BE2C (cell line): ENCODE data around the gene RFX1.

Experiments
- DNase-seq: peaks from one replicate; pipeline ENCODE4 v3.0.0-alpha.2; 2020
- H3K27me3 ChIP-seq: fragments of 250-450 bp; sonication (Bioruptor Pico); 2 replicates; pipeline ENCODE4 v1.5.1; 2020; ENCODE audit warnings: mild to moderate bottlenecking
- H3K36me3 ChIP-seq: fragments of 250-450 bp; sonication (Bioruptor Pico); 2 replicates; pipeline ENCODE4 v1.5.1; 2020; ENCODE audit warnings: mild to moderate bottlenecking
- H3K4me1 ChIP-seq: fragments of 250-450 bp; sonication (Bioruptor Pico); 2 replicates; pipeline ENCODE4 v1.5.1; 2020
- H3K4me3 ChIP-seq: 2 replicates; pipeline ENCODE4 v1.5.1; 2011; ENCODE audit warnings: low read depth, low read length
- H3K9me3 ChIP-seq: fragments of 250-450 bp; sonication (Bioruptor Pico); 2 replicates; pipeline ENCODE4 v1.5.1; 2020
- CTCF ChIP-seq: IDR thresholded peaks from 2 replicates; pipeline ENCODE4 v1.5.1; 2012; ENCODE audit warnings: mild to moderate bottlenecking, low read depth, low read length

RFX1 gene

GRCh38 chr19:13914777-13915176 is 91.3 kb downstream of the RFX1 start:
- TF ChIP-seq CTCF, result no peak
- DNase-seq, result no peak
- peaks cover 16% of the 10 kb centered on the region for H3K36me3 ChIP-seq
- H3K4me3 ChIP-seq, result no peak overlapping the region
- no peaks in the 10 kb centered on the region for H3K27me3 ChIP-seq
- H3K4me1 ChIP-seq, result no peaks in the 10 kb centered on the region
- no peaks in the 10 kb centered on the region for H3K9me3 ChIP-seq

GRCh38 chr19:13913352-13913751 is 92.8 kb downstream of the RFX1 start:
- H3K36me3 ChIP-seq, result peaks cover 16% of the 10 kb centered on the region
- DNase-seq, result no peak
- no peaks in the 10 kb centered on the region for H3K9me3 ChIP-seq
- H3K4me3 ChIP-seq, result no peak overlapping the region
- TF ChIP-seq CTCF, result no peak
- H3K4me1 ChIP-seq, result no peaks in the 10 kb centered on the region
- no peaks in the 10 kb centered on the region for H3K27me3 ChIP-seq
